OCI-LY7 (cell line): ENCODE results near the gene ELMO1. TPM values are rescaled to one million over a fixed set of nuclear protein-coding genes. Genes with fewer than 3 reads are reported as not detected.

Source experiments
- BruUV-seq: library from RNA; stranded (reverse); fragments of 400-500 nt; replicated peaks from 2 replicates; lab custom pipeline; 2021; lab: Mats Ljungman, UMichigan
- CTCF ChIA-PET: fragments of 300-600 bp; sonication (Branson Sonifier 250); formaldehyde crosslinking; loops from one replicate; lab custom pipeline; 2022; ENCODE audit warnings: antibody characterized with exemption; ENCODE audit not compliant: unreplicated experiment; lab: Charles Lee
- POLR2A ChIA-PET: fragments of 300-600 bp; sonication (Branson Sonifier 250); formaldehyde crosslinking; loops from one replicate; lab custom pipeline; 2022; ENCODE audit warnings: antibody characterized with exemption; lab: Charles Lee
- DNase-seq: peaks from one replicate; pipeline ENCODE4 v3.0.0-alpha.2; 2015; ENCODE audit warnings: low spot score
- H2AFZ ChIP-seq: fragments of 200-600 bp; sonication (generic), shearing (Covaris generic); 2 replicates; pipeline ENCODE4 v1.6.1; 2014; ENCODE audit warnings: mild to moderate bottlenecking, antibody characterized with exemption, low read length, moderate library complexity
- H3K27ac ChIP-seq: fragments of 200-600 bp; sonication (generic); 2 replicates; pipeline ENCODE4 v1.5.1; 2014; ENCODE audit warnings: mixed run types, low read depth, mild to moderate bottlenecking, moderate library complexity, low read length, inconsistent platforms; ENCODE audit not compliant: poor library complexity, severe bottlenecking
- H3K36me3 ChIP-seq: fragments of 200-600 bp; sonication (generic); 2 replicates; pipeline ENCODE4 v1.6.1; 2014; ENCODE audit warnings: mild to moderate bottlenecking, antibody characterized with exemption, low read length, moderate library complexity, mixed read lengths; ENCODE audit not compliant: insufficient read depth
- H3K4me1 ChIP-seq: fragments of 200-600 bp; sonication (generic); 2 replicates; pipeline ENCODE4 v1.5.1; 2014; ENCODE audit warnings: mild to moderate bottlenecking, low read length; ENCODE audit not compliant: insufficient read depth, poor library complexity, severe bottlenecking
- H3K4me2 ChIP-seq: fragments of 200-600 bp; sonication (generic); 2 replicates; pipeline ENCODE4 v1.6.1; 2014; ENCODE audit warnings: mild to moderate bottlenecking, low read length
- H3K4me3 ChIP-seq: fragments of 200-600 bp; sonication (generic); 2 replicates; pipeline ENCODE4 v1.5.1; 2014; ENCODE audit warnings: mild to moderate bottlenecking, low read depth, low read length; ENCODE audit not compliant: poor library complexity, severe bottlenecking
- H3K79me2 ChIP-seq: fragments of 200-600 bp; sonication (generic); 2 replicates; pipeline ENCODE4 v1.6.1; 2016; ENCODE audit warnings: low read depth, mild to moderate bottlenecking, low read length, moderate library complexity, mixed read lengths; ENCODE audit not compliant: insufficient read depth
- H3K9me2 ChIP-seq: fragments of 200-600 bp; sonication (generic); 2 replicates; pipeline ENCODE4 v1.6.1; 2016; ENCODE audit warnings: mild to moderate bottlenecking, low read length, mixed read lengths; ENCODE audit not compliant: insufficient read depth
- H3K9me3 ChIP-seq: fragments of 200-600 bp; sonication (generic); 2 replicates; pipeline ENCODE4 v1.6.1; 2014; ENCODE audit warnings: mild to moderate bottlenecking, mixed run types, low read length, mixed read lengths
- H4K20me1 ChIP-seq: fragments of 200-600 bp; sonication (generic); 2 replicates; pipeline ENCODE4 v1.6.1; 2014; ENCODE audit warnings: mild to moderate bottlenecking, antibody characterized with exemption, low read length, moderate library complexity, mixed read lengths; ENCODE audit not compliant: insufficient read depth
- CTCF ChIP-seq: fragments of 200-600 bp; sonication (generic); conservative IDR thresholded peaks from 2 replicates; pipeline ENCODE4 v1.5.1; 2014; ENCODE audit warnings: mild to moderate bottlenecking, antibody characterized with exemption, low read length, moderate library complexity, mixed read lengths
- EZH2phosphoT487 ChIP-seq: fragments of 200-600 bp; sonication (generic); IDR thresholded peaks from 2 replicates; pipeline ENCODE4 v1.6.1; 2018; ENCODE audit warnings: low read depth, borderline replicate concordance, mild to moderate bottlenecking, mixed run types, antibody characterized with exemption, low read length, moderate library complexity, mixed read lengths
- intact Hi-C: fragments of 100-400 bp; cut with micrococcal nuclease; formaldehyde crosslinking; loops from one replicate; pipeline ENCODE4 v1.10.0; 2022; ENCODE audit not compliant: unreplicated experiment
- total RNA-seq, 2 experiments: library from RNA; depleted of rRNA in 1 of 2; stranded (reverse); fragments of >200 nt in 1 of 2; shearing (Covaris generic) in 1 of 2; gene quantifications; 2 replicates each; pipeline ENCODE4 v1.2.3, GENCODE V29; 2014 to 2022

Gene ELMO1
- total RNA-seq, 2 experiments from 2014 or later, result 101 to 103 TPM

DNA sequence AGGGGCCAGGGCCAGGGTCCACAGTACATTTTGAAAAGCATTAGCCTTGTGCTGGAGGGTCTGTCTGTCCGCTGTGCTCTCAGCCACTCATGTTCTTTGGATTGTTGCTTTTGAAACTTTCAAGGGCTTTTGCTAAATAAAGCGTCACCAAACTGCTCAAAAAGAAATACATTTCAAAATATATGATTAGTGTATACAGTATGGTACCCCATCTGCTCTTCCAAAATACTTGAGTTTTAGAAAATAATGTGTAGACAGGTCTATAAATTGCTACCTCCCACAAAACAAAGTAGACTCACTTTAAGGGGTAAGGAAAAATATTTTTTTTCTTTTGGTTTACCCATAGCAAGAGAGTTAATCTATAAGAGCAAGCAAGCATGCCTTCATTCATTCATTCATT lies 530.1 kb downstream of the ELMO1 start:
- no peaks in the 10 kb centered on the region for H3K79me2 ChIP-seq
- intact Hi-C loops, result no loop called here
- H3K36me3 ChIP-seq, result no peaks in the 10 kb centered on the region
- H3K9me3 ChIP-seq, result no peaks in the 10 kb centered on the region
- CTCF ChIA-PET, result no interaction called here
- H3K4me3 ChIP-seq, result no peak overlapping the region
- H3K4me1 ChIP-seq, result no peaks in the 10 kb centered on the region
- no peak overlapping the region for H3K4me2 ChIP-seq
- DNase-seq, result no peak
- POLR2A ChIA-PET, result no interaction called here
- TF ChIP-seq EZH2phosphoT487, result no peak
- TF ChIP-seq CTCF, result no peak
- H2AFZ ChIP-seq, result no peak overlapping the region
- H4K20me1 ChIP-seq, result no peaks in the 10 kb centered on the region
- H3K27ac ChIP-seq, result no peak overlapping the region
- no TSS peak for BruUV-seq
- H3K9me2 ChIP-seq, result no peaks in the 10 kb centered on the region

DNA sequence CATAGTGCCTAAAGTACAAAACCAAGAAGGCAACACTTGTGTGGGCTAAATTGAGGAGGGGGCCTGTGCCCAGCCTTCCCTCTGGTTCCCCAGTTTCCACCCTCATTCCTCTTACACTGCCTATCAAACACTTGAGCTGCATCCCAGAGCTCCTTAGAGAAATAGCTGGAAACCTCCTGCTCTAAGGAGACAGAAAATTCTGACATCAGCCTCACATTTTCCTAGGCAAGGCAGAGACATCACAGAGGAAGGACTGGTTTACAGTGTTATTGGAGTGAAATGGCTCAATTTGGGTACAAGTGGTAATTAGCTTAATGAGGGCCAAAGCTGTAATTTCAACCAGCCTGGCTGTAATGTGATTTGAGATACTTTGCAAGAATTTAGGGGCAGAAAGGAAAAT lies 532.0 kb downstream of the ELMO1 start:
- H3K36me3 ChIP-seq, result no peaks in the 10 kb centered on the region
- H4K20me1 ChIP-seq, result no peaks in the 10 kb centered on the region
- no peaks in the 10 kb centered on the region for H3K79me2 ChIP-seq
- TF ChIP-seq EZH2phosphoT487 (no peak), CTCF (no peak)
- H3K4me1 ChIP-seq, result no peaks in the 10 kb centered on the region
- no peak for DNase-seq
- no peak overlapping the region for H3K4me2 ChIP-seq
- no peak overlapping the region for H3K4me3 ChIP-seq
- no peak overlapping the region for H3K27ac ChIP-seq
- ChIA-PET POLR2A (interaction anchor here (0.8 to 0.9 kb wide), 3 partner anchors 15 to 69 kb away, joined by 3 to 4 read pairs (median 4); no protein-coding TSS in a partner anchor), CTCF (no interaction called here)
- H3K9me2 ChIP-seq, result no peaks in the 10 kb centered on the region
- intact Hi-C loops, result no loop called here
- no TSS peak for BruUV-seq
- no peak overlapping the region for H2AFZ ChIP-seq
- no peaks in the 10 kb centered on the region for H3K9me3 ChIP-seq

- no peak overlapping the region for H3K27ac ChIP-seq
- H2AFZ ChIP-seq, result no peak overlapping the region
- no peaks in the 10 kb centered on the region for H4K20me1 ChIP-seq
- no peak for DNase-seq
- intact Hi-C loops, result no loop called here
- BruUV-seq, result no TSS peak
- no peaks in the 10 kb centered on the region for H3K36me3 ChIP-seq
- ChIA-PET CTCF (no interaction called here), POLR2A (interaction anchor here (0.8 to 1.3 kb wide), 4 partner anchors 12 to 70 kb away, joined by 3 to 4 read pairs (median 4); no protein-coding TSS in a partner anchor)
- H3K9me2 ChIP-seq, result no peaks in the 10 kb centered on the region
- no peak for TF ChIP-seq EZH2phosphoT487
- TF ChIP-seq CTCF, result no peak
- H3K4me3 ChIP-seq, result no peak overlapping the region
- no peaks in the 10 kb centered on the region for H3K79me2 ChIP-seq
- no peaks in the 10 kb centered on the region for H3K9me3 ChIP-seq
- H3K4me2 ChIP-seq, result no peak overlapping the region
- H3K4me1 ChIP-seq, result no peaks in the 10 kb centered on the region
These were observed 532.5 kb downstream of the ELMO1 start for GRCh38 chr7:36916116-36916515.
